Epithelial cell of esophagus (primary cell): ENCODE data around the gene CDC123.
"Not testable (repeated sequence)": the region's sequence is repeated elsewhere in the genome, so short reads cannot be mapped to it uniquely, and the experiment has no call there.

Source experiments
- DNase-seq: peaks from one replicate; pipeline ENCODE4 v3.0.0; 2010; ENCODE audit warnings: low read depth
- H3K4me3 ChIP-seq: 2 replicates; pipeline ENCODE4 v1.5.1; 2011; ENCODE audit warnings: mild to moderate bottlenecking, low read length, control low read depth
- TF ChIP-seq, protein P1 (sequence below): IDR thresholded peaks from 2 replicates; pipeline ENCODE4 v1.5.1; 2011; ENCODE audit warnings: low read depth, mild to moderate bottlenecking, low read length, control low read depth, inconsistent platforms; ENCODE audit not compliant: insufficient read depth; ENCODE audit errors: missing control alignments

Gene CDC123

GRCh38 chr10:12228851-12229250, 32.9 kb downstream of the CDC123 start:
- TF ChIP-seq, protein P1, sequence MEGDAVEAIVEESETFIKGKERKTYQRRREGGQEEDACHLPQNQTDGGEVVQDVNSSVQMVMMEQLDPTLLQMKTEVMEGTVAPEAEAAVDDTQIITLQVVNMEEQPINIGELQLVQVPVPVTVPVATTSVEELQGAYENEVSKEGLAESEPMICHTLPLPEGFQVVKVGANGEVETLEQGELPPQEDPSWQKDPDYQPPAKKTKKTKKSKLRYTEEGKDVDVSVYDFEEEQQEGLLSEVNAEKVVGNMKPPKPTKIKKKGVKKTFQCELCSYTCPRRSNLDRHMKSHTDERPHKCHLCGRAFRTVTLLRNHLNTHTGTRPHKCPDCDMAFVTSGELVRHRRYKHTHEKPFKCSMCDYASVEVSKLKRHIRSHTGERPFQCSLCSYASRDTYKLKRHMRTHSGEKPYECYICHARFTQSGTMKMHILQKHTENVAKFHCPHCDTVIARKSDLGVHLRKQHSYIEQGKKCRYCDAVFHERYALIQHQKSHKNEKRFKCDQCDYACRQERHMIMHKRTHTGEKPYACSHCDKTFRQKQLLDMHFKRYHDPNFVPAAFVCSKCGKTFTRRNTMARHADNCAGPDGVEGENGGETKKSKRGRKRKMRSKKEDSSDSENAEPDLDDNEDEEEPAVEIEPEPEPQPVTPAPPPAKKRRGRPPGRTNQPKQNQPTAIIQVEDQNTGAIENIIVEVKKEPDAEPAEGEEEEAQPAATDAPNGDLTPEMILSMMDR = no peak
- no peak for DNase-seq
- no peak overlapping the region for H3K4me3 ChIP-seq

DNA sequence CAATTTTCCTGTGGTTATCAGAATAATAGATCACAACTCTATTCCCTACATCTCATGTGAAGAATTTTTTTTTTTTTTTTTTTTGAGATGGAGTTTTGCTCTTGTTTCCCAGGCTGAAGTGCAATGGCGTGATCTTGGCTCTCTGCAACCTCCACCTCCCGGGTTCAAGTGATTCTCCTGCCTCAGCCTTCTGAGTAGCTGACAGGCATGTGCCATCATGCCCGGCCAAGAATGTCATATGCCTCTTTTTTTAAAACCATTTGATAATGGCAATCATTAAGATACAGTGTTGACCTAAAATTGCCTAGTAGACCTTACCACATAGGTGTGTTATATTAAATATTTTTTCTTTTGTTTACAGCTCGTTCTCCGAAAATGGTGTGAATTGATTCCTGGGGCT, 38.7 kb downstream of the CDC123 start:
- not testable (repeated sequence) for DNase-seq, H3K4me3 ChIP-seq

DNA sequence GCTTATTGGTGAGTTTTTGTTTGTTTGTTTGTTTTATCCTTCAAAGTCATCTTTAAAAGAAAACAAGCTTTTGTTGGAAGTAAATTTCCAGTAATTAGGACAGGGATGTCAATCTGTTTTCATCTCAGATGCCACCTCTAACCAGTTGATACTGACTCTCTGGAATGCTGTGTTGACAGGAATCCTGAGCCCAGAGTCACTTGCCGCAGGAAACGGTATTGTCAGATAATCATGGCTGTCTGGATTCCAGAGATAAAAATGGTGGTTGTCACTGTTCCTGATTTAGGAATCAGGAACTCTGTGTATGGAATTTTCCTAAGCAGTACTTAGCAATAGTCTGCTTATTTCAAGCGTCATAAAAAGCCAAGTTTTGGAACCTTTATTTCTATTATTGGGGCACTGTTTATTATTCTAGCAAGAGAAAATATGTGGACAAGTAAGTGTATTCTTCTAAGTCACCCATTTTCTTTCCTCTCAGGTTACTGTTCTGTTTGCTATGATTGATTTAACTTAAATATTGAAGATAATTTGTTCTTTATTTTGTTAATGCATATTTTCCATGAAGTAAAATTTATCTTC, 39.2 kb downstream of the CDC123 start:
- no peak overlapping the region for H3K4me3 ChIP-seq
- no peak for DNase-seq
- TF ChIP-seq, protein P1 = no peak

- peak; percentile 54 for DNase-seq
- H3K4me3 ChIP-seq = no peak overlapping the region
- TF ChIP-seq, protein P1 = no peak
Observed at GRCh38 chr10:12235796-12236195, 39.8 kb downstream of the CDC123 start.

DNA sequence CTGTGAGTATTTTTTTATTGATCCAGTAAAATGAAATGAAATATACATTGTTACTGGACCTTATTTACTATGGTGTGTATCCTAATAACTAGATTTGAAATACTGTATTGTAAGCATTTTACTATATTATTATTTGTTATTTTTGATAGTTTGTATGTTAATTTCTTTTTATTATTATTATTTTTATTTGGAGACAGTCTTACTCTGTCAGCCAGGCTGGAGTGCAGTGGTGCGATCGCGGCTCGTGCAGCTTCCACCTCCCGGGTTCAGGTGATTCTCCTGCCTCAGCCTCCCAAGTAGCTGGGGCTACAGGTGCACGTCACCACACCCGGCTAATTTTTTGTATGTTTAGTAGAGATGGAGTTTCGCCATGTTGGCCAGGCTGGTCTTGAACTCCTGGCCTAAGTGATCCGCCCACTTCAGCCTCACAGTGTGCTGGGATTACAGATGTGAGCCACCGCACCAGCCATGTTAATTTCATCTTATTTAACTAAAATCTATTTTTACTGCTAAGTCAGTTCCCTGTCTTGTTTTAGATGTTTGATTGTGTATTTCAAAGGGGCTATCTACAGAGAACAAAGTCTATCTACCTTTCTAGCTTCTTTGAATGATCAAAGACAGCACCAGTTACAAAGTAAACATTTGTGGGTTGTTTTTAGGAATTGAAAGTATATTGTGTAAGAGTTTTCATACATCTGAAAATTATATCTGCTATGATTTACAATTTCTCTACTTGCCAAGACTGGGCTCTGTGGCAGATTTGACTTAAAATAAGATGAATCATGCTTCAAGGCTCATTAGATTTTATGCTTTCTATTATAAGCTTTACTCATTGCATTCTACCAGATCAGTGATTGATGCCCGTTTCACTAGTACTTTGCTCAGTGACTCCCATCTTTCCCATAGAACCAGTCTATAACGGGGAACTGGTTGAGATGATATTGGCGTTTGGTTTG, 41.6 kb downstream of the CDC123 start:
- TF ChIP-seq, protein P1 = no peak
- DNase-seq = no peak

GRCh38 chr10:12238821-12239220, 42.8 kb downstream of the CDC123 start:
- TF ChIP-seq, protein P1 = no peak
- H3K4me3 ChIP-seq = no peak overlapping the region
- DNase-seq = no peak

More for the DNA sequence above, 41.6 kb downstream of the CDC123 start:
- H3K4me3 ChIP-seq = no peak overlapping the region

DNA sequence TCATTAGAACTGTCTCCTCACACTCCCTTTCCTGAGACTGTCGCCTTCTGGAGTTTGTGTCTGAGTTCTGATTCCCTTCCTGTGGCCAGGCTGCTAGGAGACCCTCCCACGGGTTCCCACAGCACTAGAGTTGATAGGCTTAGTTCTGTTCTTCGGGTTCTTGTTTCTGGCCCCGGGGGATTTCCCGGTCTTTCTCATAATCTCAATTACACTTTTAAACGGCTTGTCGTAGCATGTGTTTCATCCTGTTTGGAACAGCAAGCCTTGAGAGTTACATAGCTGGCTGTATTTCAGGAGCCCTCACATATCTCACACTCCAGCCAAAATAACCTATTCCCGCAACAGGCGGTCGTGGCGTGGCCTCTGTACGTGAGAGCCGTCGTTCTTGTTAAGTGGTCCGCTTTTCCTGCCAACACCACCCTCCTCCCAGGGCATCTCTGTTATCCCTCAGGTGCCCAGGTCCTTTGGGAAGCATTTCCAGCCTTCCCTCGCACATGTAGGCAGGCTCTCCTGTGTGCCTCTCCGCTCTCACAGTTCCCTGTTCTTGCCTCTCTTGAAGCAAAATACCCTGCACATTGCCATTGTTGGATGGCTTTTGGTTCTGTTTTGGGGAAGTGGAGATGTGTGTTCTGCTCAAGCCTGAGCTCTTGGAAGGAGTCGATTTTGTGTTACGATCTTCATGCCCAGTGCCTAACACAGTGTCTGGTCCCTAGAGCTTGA, 46.0 kb downstream of the CDC123 start:
- no peak overlapping the region for H3K4me3 ChIP-seq
- TF ChIP-seq, protein P1 = no peak
- DNase-seq = peak; percentile 90
